NCI-H524 (cell line): Measurements from ENCODE around the gene AGBL5.
"Not testable (repeated sequence)": the region's sequence is repeated elsewhere in the genome, so short reads cannot be mapped to it uniquely, and the experiment has no call there.

ENCODE experiments used
- DNase-seq, 2 experiments: peaks; one replicate each; lab custom pipeline; 2025; lab: John Stamatoyannopoulos, UW

AGBL5 gene

DNA sequence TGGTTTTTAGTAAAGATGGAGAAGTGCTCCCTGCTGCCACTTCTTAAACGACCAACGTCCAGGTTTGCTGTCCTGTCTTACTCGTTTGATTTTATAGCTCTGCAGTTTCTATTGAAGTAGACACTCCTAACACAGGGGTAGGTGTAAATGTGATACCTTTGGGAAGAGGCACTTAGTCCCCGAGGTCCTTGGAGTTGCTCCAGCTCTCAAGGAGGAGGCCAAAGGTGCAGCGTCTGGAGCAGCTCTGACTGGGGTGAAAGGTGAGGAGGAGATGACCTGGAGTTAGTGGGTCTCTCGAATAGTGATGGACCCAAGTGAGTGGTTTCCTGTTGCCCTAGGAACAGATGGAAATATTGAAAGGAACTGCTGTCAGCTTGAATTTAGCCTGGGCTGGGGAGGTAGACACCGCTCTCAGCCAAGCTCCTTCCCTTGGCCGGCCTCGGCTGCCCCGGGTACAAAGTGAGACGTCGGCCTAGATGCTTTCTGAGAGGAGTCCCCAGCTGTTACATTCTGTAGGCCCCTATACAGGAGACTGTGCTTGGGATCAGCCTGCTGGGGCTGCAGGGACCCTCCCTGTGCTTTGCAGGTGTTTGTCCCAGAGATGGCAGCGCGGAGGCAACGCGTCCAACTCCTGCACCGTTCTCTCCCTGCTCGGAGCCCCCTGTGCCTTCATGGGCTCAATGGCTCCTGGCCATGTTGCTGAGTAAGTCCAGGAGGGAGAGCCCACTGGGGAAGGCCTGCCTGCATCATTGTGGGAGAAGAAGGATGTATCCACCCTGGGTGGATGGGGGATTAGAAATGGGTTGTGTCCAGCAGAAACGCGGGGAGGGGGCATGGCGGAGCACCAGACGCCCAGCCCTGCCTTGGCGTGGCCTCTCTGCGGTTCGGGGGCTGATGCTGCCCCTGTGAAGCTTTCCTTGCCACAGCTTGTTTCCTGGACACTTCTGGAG lies 40.6 kb downstream of the AGBL5 start:
- DNase-seq: peak in 1 of 2 experiments; percentile 31

DNA sequence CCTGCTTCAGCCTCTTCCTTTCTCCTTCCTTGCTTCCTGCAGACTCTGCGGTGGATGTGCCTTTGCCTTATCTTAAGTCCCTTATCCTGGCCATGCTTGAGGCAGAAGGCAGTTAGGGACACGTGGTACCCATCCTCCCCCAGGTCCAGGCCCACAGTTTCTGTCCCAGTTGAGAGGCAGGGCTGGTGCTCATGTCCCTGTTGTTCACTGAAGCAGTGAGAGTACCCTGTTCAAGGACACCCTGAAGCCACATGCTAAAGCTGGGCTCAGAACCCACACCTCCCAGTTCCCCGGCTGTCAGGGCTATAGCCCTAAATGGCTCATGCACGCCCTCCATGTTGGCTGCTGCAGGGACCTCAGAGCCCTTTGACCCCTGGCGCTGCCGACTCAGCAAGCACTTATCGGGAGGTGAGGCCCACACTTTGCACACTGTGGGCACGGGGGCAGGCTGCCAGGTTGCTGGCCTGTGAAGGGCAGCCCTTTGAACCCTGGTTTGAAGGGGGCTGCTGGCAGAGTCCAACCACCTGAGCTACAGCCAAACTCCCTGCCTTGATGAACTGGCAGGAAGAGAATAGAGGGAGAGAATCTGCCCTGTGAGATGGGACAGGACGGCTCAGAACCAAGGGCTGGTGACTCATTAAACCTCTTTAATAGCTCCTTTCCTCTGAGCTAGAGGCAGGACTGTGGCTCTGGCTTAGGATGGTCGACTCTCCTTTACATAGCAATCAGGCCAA lies 41.4 kb downstream of the AGBL5 start:
- DNase-seq: no peak

DNA sequence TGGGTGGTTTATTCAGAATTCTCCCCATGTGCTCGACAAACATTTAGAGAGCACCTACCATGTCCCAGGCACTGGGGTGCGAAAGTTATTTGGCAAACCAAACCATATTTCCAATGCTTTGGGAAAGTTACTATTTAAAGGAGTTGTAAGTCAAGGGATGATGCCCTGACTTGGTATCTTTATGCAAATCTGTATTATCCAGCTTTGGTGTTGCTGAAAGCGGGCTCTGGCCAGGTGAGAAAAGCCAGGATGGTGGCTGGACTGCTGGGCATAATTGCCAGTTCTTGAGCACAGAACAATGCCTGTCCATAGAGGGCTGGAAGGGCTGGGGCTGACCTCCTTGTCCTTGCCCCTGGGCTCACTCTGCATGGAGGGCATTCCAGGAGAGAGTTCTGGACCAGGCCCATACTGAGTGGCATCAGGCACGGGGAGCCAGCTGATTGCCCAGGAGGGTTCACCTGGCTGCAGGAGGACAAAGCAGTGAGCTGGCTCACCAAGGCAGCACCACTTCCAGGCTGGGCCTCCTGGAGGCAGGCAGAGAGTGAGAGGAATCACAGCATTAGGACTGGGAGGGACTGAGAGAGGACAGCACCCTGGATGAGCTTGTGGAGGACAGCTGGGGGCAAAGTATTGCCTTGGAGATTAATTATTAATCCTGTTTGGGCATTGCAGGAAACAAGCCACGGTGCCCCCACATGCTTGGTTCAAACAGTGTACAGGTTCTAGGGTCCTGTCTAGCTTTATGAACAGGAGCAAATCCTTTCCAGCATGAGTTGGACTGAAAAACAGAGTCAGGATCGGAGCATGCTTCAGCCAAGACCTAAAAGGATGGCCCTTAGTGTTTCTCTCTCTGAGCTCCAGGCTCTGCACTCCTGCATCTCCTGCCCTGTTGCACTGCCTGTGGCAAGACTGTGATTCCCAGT lies 42.2 kb downstream of the AGBL5 start:
- DNase-seq: peak in 1 of 2 experiments; percentile 68

DNA sequence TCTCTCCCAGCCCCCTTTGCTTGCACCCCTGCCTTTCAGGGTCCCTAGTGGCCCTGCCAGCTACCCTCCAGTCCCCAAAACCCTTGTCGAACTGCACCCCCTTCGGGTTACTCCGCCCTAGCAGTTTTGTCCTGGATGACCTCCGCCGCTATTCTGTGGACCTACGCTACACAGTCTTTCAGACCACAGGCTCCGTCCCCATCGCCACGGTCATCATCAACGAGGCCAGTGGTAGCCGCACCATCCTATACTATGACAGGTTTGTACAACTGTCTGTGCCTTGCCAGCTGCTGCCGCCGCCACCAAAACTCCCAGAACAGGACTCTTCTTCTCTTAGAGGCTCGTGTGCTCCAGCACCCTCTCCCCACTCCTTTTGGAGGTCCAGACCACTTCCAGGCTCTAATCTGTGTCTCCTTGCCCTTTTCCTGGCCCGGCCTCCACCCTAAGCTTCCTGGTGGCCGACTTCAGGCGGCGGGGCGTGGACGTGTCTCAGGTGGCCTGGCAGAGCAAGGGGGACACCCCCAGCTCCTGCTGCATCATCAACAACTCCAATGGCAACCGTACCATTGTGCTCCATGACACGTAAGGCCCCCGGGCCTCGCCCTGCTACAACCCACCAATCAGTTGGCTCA lies 43.0 kb downstream of the AGBL5 start:
- DNase-seq: no peak

DNA sequence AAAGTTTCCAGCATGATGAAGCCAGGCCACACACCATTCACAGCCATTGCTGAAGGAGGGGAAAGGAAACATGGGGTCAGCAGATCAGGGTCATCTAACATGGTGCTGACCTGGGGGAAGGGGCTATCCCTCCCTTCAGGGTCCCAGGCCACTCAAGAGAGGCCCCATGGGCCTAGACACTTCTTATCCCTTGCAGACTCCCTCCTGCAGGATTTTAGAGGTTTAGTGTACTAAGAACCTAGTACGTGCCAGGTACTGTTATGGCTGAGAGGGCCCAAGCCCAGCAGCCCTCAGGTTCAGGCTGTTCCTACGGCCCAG lies 43.9 kb downstream of the AGBL5 start:
- DNase-seq: no peak

DNA sequence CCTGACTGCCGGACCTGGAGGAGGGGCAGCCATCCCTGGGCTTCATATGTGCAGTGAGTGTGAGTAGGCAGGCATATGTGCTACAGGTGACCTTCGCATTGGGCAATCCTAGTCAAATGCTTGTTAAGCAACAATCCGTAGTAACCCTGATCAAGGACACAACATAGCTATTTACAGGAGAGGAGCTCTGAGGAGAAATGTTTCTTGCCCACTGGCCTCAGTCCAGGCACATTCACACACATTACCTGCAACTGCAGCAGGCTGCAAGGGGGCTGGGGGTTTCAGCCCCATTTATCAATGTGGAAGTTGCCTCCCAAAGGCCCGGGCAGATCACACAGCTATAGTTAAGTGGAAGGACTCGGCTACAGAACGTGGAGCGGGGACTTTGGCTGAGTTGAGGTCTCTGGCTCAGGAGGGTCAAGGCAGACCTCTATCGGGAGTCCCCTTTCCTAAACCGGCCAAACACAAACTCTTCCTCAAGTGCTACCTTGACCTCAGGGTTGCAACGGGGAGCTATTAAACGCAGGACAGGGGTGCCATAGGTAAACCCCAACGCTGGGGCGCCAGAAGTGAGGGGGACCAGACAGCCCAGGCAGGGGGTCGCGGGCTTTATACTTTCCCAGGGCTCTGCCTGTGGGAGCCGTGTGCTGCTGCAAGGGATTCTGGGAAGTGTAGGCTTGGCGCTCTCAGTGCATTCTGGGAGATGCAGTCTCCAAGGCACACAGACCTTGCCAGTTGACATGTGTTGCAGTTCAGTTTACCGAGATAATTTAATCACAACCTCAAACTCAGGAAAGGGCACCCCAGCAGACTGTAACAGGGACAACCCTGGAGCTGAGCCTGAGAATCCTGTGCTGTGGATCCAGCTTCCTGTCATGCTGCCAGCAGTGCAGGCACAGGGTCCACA lies 44.5 kb downstream of the AGBL5 start:
- peak; percentile 47 to 75 for DNase-seq

DNA sequence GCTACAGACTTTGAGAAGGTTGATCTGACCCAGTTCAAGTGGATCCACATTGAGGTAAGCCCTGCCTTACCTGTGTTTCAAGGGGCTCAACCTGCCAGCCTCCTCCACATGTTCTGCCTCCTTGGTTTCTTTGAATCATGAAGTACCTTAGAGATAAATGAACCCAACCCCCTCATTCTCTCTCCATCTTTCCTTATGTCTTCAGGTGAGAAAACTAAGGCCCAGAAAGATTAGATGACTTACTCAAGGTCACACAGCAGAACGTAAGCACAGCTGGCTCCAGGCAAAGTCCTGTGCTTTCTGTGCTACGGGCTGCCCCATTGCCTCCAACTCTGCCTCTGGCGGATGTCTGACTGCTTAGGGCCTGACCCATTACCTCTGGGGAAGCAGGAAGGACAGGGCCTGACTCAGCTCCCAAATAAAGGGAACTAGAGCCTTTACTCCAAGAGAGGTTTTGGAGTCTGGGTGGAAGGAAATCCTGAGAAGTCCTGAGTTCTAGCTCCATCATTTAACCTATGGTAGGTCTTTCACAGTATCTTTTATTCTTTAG lies 45.4 kb downstream of the AGBL5 start:
- DNase-seq: no peak

DNA sequence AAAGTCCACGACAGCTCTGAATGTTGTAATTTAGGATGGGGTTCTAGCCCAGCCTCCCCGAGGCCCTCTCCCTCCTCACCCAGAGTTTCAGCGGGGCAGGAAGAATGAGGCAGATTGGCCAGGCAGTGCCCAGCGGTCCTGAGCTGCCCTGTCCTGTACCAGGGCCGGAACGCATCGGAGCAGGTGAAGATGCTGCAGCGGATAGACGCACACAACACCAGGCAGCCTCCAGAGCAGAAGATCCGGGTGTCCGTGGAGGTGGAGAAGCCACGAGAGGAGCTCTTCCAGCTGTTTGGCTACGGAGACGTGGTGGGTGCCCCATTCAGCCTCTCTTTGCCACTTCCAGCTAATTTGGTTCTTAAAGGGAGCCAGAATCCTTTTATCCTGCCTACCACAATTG lies 45.9 kb downstream of the AGBL5 start:
- no peak for DNase-seq

DNA sequence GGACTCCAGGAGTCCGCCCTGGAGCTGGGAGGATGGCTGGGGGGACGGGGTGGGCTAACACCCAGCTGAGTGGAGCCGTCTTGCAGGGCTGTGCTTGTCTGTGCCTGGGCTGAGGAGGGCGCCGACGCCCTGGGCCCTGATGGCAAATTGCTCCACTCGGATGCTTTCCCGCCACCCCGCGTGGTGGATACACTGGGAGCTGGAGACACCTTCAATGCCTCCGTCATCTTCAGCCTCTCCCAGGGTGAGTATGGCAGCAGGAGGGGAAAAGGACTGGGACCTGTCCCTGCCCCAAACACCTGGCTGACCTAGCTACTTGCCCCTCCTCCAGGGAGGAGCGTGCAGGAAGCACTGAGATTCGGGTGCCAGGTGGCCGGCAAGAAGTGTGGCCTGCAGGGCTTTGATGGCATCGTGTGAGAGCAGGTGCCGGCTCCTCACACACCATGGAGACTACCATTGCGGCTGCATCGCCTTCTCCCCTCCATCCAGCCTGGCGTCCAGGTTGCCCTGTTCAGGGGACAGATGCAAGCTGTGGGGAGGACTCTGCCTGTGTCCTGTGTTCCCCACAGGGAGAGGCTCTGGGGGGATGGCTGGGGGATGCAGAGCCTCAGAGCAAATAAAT lies 48.0 kb downstream of the AGBL5 start:
- no peak for DNase-seq

DNA sequence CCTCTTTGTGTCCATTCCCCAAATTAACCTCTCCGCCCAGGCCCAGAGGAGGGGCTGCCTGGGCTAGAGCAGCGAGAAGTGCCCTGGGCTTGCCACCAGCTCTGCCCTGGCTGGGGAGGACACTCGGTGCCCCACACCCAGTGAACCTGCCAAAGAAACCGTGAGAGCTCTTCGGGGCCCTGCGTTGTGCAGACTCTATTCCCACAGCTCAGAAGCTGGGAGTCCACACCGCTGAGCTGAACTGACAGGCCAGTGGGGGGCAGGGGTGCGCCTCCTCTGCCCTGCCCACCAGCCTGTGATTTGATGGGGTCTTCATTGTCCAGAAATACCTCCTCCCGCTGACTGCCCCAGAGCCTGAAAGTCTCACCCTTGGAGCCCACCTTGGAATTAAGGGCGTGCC lies 48.6 kb downstream of the AGBL5 start:
- DNase-seq: no peak

DNA sequence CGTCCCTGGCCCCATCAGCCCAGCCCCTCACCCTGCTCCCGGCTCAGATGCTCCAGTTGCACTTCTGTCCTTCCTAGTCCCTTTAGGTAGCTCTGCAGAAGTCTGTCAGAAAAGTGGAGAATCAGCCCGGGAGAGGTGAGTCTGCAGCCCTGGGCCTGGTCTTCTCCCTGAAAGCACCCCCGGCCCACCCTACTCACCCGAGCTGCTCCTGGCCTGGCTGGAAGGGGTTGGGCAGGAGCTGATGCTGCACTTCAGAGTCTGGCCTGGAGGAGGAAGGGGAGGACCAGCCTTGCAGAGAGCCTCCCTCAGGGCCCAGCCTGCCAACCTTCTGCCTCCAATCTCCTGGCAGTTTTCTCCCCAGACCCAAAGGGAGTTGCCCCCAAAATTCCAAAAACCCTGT lies 50.9 kb downstream of the AGBL5 start:
- DNase-seq: no peak

DNA sequence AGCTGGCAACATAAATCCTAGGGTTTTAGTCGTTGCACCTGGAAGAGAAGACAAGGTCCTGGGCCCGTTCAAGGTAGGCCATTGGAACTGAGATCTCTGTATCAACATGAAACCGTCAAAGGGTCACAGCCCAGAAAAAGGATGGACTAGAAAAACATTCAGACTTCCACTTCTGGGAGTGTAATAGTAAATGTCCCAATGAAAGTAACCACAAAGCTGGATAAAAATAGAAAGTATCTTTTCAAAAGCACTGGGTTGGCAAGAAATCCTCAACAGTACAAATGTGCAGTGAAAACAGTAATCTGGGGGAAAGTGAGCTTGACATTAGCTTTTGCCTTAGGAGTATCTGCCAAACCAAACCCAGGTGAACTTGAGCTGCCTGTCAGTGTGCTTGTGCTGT lies 54.5 kb downstream of the AGBL5 start:
- no peak for DNase-seq

DNA sequence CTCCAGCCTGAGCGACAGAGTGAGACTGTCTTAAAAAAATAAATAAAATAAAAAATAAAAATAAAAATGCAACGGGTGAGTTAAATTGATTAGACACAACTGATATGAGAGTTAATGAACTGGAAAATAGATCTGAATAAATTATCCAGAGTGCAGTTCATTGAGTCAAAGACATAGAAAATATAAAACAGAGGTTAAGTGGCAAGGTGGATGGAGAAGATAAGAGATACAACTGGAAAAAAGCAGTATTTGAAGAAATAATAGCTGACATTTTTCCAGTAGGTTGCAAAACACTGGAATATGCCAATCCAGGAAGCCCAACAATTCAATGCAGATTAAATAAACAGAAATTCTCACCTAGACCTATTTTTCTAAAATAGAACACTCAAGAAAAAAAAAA lies 56.8 kb downstream of the AGBL5 start:
- no peak for DNase-seq

DNA sequence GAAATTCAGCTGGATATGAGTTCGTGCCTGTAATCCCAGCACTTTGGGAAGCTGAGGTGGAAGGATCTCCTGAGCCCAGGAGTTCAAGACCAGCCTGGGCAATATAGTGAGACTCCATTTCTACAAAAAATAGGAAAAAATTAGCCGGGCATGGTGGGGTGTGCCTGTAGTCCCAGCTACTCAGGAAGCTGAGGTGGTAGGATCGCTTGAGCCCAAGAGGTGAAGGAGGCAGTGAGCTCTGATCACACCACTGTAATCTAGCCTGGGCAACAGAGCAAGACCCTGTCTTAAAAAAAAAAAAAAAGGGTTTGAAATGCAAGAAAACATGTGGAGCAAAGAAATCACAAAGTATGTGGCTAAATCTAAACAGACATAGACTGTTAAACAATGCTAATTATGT lies 57.6 kb downstream of the AGBL5 start:
- no peak for DNase-seq

DNA sequence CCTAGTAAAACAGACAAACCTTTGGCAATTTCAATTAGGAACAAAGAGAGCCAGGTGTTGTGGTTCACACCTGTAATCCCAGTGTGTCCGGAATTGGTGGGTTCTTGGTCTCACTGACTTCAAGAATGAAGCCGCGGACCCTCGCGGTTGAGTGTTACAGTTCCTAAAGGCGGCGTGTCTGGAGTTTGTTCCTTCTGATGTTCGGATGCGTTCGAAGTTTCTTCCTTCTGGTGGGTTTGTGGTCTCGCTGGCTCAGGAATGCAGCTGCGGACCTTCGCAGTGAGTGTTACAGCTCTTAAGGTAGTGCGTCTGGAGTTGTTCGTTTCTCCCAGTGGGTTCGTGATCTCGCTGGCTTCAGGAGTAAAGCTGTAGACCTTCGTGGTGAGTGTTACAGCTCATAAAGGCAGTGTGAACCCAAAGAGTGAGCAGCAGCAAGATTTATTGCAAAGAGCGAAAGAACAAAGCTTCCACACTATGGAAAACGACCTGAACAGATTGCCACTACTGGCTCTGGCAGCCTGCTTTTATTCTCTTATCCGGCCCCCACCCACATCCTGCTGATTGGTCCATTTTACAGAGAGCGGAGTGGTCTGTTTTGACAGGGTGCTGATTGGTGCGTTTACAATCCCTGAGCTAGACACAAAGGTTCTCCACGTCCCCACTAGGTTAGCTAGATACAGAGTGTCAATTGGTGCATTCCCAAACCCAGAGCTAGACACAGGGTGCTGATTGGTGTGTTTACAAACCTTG lies 59.3 kb downstream of the AGBL5 start:
- DNase-seq: not testable (repeated sequence)

DNA sequence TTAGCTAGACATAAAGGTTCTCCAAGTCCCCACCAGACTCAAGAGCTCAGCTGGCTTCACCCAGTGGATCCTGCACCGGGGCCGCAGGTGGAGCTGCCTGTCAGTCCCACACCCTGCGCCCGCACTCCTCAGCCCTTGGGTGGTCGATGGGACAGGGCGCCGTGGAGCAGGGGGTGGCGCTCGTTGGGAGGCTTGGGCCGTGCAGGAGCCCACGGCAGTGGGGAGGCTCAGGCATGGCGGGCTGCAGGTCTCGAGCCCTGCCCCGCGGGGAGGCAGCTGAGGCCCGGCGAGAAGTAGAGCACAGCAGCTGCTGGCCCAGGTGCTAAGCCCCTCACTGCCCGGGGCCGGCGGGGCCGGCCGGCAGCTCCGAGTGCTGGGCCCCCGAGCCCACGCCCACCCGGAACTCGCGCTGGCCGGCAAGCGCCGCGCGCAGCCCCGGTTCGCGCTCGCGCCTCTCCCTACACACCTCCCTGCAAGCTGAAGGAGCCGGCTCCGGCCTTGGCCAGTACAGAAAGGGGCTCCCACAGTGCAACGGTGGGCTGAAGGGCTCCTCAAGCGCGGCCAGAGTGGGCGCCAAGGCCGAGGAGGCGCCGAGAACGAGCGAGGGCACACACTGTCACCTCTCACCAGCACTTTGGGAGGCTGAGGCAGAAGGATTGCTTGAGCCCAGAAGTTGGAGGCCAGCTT lies 60.1 kb downstream of the AGBL5 start:
- not testable (repeated sequence) for DNase-seq

DNA sequence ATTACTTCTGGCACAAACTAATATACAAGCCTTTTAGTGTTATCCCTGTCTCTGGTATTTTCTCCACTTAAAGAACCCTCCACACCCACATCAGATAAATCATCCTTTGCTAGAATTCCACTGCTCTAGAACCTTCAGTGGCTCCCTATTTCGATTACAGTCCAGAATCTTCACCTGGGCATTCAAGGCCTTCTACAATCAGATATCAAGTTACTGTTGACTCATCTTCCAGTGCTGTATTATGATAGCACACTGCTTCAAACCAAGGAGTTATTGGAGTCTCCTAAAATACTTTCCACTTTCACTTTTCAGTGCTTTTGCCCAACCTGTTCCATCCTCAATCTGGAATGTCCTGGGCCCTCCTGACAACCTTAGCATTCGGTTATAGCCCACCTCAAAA lies 64.1 kb downstream of the AGBL5 start:
- DNase-seq: no peak

DNA sequence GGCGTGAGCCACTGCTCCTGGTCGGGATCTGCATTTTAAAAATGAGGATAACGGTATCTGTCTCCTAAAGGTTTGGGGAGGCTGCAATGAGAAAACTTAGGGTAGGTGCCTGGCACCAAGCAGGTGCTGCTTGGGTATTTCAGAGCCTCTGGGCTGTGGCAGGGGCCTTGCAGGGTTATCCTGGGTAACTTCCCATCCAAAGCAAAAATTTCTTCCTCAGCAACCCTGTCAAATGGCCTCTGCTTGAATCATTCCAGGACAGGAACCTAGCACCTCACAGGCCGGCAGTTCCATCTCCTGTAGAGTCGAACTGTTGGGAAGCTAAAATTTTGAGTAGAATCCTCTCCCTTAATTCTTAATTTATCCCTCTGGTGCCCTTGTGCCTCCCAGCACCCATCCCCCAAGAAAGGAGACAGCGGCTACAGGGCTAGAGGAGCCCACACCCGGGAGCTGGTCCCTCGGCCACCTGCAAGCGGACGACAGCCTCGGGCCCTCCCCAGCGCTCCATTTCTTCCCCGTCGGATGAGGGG lies 66.6 kb downstream of the AGBL5 start:
- DNase-seq: no peak
